ENCODE data around the gene RPL37A. TPM values are rescaled to one million over a fixed set of nuclear protein-coding genes. Genes with fewer than 3 reads are reported as not detected.

The RPL37A gene
- total RNA-seq, 1 donor from 2014 or later, result 2,608 TPM

DNA sequence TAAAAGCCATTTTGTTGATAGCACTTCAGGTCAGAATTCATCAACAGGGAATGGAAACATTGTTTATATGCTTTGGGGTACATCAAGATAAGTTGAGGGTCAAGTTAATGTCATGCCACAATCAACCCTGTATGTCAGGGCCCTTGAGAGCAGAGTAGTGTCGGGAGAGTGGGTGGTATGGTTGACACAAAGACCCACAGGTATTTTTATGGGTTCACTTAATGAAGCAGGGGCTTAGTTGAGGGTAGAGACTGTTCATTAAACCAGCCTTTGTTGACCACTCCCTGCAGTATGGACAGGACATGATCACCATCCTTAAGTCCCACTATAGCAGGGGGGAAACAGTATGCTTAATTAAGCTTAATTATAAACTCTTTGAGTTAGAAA is 5.7 kb downstream of the RPL37A start:
- Mint-ChIP-seq H3K36me3 (ENCODE audit: unreplicated experiment) (peaks cover 63% of the 10 kb centered on the region), H3K4me1 (ENCODE audit: unreplicated experiment) (peaks cover 28% of the 10 kb centered on the region), H3K4me3 (ENCODE audit: unreplicated experiment) (no peak overlapping the region), H3K27me3 (ENCODE audit: unreplicated experiment) (no peaks in the 10 kb centered on the region), H3K9me3 (ENCODE audit: unreplicated experiment) (no peaks in the 10 kb centered on the region), H3K27ac (ENCODE audit: unreplicated experiment) (no peak overlapping the region)
- DNase-seq (ENCODE audit: extremely low spot score, unreplicated experiment), result no peak
- TF ChIP-seq, protein P1, sequence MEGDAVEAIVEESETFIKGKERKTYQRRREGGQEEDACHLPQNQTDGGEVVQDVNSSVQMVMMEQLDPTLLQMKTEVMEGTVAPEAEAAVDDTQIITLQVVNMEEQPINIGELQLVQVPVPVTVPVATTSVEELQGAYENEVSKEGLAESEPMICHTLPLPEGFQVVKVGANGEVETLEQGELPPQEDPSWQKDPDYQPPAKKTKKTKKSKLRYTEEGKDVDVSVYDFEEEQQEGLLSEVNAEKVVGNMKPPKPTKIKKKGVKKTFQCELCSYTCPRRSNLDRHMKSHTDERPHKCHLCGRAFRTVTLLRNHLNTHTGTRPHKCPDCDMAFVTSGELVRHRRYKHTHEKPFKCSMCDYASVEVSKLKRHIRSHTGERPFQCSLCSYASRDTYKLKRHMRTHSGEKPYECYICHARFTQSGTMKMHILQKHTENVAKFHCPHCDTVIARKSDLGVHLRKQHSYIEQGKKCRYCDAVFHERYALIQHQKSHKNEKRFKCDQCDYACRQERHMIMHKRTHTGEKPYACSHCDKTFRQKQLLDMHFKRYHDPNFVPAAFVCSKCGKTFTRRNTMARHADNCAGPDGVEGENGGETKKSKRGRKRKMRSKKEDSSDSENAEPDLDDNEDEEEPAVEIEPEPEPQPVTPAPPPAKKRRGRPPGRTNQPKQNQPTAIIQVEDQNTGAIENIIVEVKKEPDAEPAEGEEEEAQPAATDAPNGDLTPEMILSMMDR (IDR thresholded peaks at IDR 0.05), result no peak

DNA sequence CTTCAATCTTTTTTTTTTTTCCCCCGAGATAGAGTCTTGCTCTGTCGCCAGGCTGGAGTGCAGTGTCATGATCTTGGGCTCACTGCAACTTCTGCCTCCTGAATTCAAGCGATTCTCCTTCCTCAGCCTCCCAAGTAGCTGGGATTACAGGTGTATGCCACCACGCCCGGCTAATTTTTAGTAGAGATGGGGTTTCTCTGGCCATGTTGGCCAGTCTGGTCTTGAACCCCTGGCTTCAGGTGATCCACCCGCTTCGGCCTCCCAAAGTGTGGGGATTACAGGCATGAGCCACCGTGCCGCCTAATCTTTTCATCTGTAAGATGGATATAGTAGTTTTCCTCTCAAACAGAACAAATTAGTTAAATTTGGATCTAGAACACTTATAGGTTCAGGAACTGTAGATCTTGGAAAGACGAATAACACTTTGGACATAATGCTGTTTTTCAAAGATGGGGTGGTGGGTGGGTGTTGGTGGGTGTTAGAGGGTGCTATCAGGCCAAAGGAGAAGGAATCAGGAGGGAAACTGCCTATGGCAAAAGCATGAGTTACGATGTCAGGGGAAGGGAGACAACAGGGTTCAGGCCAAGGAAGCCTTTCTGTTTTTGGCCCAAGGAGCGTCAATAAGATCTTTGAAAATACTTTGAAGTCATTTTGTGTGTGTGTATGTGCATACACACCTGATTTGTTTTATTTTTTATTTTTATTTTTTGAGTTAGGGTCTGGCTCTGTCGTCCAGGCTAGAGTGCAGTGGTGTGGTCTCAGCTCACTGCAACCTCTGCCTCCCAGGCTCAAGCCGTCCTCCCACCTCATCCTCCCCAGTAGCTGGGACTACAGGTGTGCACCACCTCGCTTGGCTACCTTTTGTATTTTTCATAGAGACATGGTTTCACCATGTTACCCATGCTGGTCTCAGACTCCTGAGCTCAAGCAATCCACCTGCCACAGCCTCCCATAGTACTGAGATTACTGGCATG is 6.8 kb downstream of the RPL37A start:
- H3K4me1 Mint-ChIP-seq (ENCODE audit: unreplicated experiment), result peaks cover 18% of the 10 kb centered on the region
- TF ChIP-seq, protein P1 (IDR thresholded peaks at IDR 0.05), result no peak
- H3K4me3 Mint-ChIP-seq (ENCODE audit: unreplicated experiment), result no peak overlapping the region
- no peak for DNase-seq (ENCODE audit: extremely low spot score, unreplicated experiment)
- H3K9me3 Mint-ChIP-seq (ENCODE audit: unreplicated experiment), result no peaks in the 10 kb centered on the region
- peak overlapping the region; percentile 2 for H3K27ac Mint-ChIP-seq (ENCODE audit: unreplicated experiment)
- peaks cover 56% of the 10 kb centered on the region for H3K36me3 Mint-ChIP-seq (ENCODE audit: unreplicated experiment)
- H3K27me3 Mint-ChIP-seq (ENCODE audit: unreplicated experiment), result no peaks in the 10 kb centered on the region

DNA sequence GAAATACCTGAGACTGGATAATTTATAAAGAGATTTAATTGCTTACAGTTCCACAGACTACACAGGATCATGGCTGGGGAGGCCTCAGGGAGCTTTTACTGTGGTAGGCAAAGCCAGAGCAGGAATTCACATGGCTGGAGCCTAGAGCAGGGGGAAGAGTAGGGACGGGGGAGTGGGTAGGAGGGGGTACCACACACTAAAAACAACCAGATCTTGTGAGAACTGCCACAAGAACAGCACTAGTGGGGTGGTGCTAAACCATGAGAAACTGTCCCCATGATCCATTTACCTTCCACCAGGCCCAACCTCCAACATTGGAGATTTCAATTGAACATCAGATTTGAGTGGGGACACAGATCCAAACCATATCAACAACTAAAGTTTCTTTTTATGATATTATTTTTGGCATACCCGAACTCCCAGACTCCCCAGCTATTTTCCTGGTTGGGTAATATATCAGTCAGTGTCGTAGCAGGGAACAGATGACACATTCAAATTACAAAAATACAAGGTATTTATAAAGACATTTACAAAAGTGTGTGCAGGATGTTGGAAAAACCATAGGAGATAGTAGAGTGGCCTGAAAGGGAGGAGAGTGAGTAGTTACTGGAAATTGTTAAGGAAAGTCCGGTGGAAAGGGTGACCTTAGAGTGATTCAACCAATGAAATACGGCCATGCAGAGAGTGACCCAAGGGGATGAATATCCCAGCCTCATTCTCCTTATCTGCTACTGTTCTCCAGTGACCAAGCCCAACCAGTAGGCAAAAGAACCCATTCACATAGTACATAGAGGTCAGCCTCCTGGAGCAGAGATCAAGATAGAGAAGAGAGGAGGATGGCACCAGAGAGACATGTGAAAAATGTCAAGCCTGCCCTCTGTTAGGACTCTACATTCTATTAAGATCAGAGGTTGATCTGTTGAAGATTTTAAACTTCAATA is 8.8 kb downstream of the RPL37A start:
- no peak for DNase-seq (ENCODE audit: extremely low spot score, unreplicated experiment)
- no peaks in the 10 kb centered on the region for H3K27me3 Mint-ChIP-seq (ENCODE audit: unreplicated experiment)
- peaks cover 8% of the 10 kb centered on the region for H3K4me1 Mint-ChIP-seq (ENCODE audit: unreplicated experiment)

DNA sequence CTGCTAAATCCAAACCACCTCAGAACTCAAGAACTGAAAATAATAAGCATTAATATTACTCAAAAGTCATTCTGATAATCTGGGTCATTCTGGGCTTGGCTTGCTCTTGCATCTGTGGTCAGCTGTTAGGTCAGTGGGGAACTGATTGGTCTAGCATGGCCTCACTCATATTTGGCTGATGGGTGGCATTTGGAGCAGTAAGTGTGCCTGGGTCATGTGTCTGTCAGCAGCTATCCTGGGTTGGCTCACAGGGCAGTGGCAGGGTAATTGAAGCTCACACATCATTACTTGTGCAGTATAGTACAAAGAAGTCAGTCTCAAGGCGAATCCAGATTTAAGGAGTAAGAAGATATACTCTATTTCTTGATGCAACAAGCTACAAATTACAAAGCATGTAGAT is 9.6 kb downstream of the RPL37A start:
- TF ChIP-seq, protein P1 (IDR thresholded peaks at IDR 0.05), result no peak
- Mint-ChIP-seq H3K9me3 (ENCODE audit: unreplicated experiment) (no peaks in the 10 kb centered on the region), H3K27me3 (ENCODE audit: unreplicated experiment) (no peaks in the 10 kb centered on the region), H3K4me1 (ENCODE audit: unreplicated experiment) (peaks cover 4% of the 10 kb centered on the region), H3K4me3 (ENCODE audit: unreplicated experiment) (no peak overlapping the region), H3K36me3 (ENCODE audit: unreplicated experiment) (peaks cover 34% of the 10 kb centered on the region), H3K27ac (ENCODE audit: unreplicated experiment) (no peak overlapping the region)
- DNase-seq (ENCODE audit: extremely low spot score, unreplicated experiment), result no peak

More for the DNA sequence above, 8.8 kb downstream of the RPL37A start:
- no peak overlapping the region for H3K27ac Mint-ChIP-seq (ENCODE audit: unreplicated experiment)
- TF ChIP-seq, protein P1 (IDR thresholded peaks at IDR 0.05), result no peak
- H3K9me3 Mint-ChIP-seq (ENCODE audit: unreplicated experiment), result no peaks in the 10 kb centered on the region
- peaks cover 42% of the 10 kb centered on the region for H3K36me3 Mint-ChIP-seq (ENCODE audit: unreplicated experiment)
- H3K4me3 Mint-ChIP-seq (ENCODE audit: unreplicated experiment), result no peak overlapping the region
